Measurements from ENCODE around the gene GPR39.

Gene GPR39

GRCh38 chr2:132475615-132476014 is 59.0 kb downstream of the GPR39 start:
- ATAC-seq (replicated peaks) (no peak), DNase-seq (no peak)
- Mint-ChIP-seq H3K9me3 (peaks cover 9 to 19% of the 10 kb centered on the region in 2 donors), H3K27ac (no peak overlapping the region), H3K4me3 (no peak overlapping the region), H3K36me3 (no peaks in the 10 kb centered on the region), H3K4me1 (no peaks in the 10 kb centered on the region), H3K27me3 (no peaks in the 10 kb centered on the region)

GRCh38 chr2:132477436-132477835 is 60.8 kb downstream of the GPR39 start:
- no peaks in the 10 kb centered on the region for H3K4me1 Mint-ChIP-seq
- no peaks in the 10 kb centered on the region for H3K27me3 Mint-ChIP-seq
- no peaks in the 10 kb centered on the region for H3K36me3 Mint-ChIP-seq
- ATAC-seq (replicated peaks) (no peak), DNase-seq (no peak)
- H3K27ac Mint-ChIP-seq, result no peak overlapping the region
- peaks cover 6 to 15% of the 10 kb centered on the region in 2 donors for H3K9me3 Mint-ChIP-seq
- no peak overlapping the region for H3K4me3 Mint-ChIP-seq

GRCh38 chr2:132477962-132478361 is 61.4 kb downstream of the GPR39 start:
- Mint-ChIP-seq H3K27ac (no peak overlapping the region), H3K4me3 (no peak overlapping the region), H3K36me3 (no peaks in the 10 kb centered on the region), H3K27me3 (no peaks in the 10 kb centered on the region), H3K4me1 (no peaks in the 10 kb centered on the region), H3K9me3 (peaks cover 4 to 15% of the 10 kb centered on the region in 2 donors)
- ATAC-seq (replicated peaks), result no peak
- DNase-seq, result no peak

DNA sequence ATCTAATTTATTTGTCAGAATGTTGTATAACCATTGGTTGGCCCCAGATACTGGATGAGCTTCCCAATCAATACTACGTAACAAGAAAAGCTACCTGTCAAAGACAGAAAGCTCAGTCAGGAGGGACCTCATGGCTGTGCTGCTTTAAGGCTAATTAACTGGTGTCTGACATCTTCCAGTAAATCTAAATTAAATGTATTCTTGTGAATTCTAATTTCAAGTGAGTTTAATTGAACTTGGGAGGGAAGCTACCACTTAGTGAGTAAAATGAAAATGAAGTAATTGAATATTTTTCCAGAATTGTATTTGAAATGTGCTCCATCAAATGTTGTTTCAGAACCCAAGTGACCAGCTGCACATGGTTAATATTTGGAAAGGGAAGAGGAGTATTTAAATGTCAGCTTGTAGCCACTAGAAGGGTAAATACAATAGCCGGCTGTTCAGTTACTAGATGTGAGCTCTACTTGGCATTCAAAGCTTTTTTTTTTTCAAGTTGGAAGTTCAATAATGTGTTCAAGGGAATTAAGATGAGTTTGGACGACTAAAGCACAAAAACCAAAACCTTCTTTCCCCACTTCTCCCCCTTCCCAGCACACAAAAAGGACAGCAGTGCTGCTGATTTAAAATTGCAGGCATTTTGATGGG is 62.0 kb downstream of the GPR39 start:
- H3K4me3 Mint-ChIP-seq, result no peak overlapping the region
- H3K27me3 Mint-ChIP-seq, result no peaks in the 10 kb centered on the region
- ATAC-seq (replicated peaks) (no peak), DNase-seq (no peak)
- no peak overlapping the region for H3K27ac Mint-ChIP-seq
- no peaks in the 10 kb centered on the region for H3K36me3 Mint-ChIP-seq
- peaks cover 4 to 11% of the 10 kb centered on the region in 2 donors for H3K9me3 Mint-ChIP-seq
- H3K4me1 Mint-ChIP-seq, result no peaks in the 10 kb centered on the region

DNA sequence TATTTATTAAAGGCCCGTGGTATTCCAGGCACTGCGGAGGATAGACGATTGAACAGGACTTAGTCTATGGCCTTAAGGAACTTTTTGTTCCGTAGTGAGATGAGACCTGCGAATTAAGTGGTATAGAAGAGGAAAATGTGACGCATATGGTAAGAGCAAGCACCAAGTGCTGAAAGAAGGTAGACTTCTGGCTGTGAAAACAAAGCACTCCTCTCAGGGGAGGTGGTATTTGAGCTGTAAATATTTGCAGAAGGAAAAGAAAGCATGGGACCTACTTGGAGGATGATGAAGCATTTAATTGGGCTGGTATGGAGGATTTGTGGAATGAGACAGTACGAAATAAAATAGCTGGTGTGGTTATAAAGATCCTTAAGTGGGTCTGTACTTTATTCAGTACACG is 62.5 kb downstream of the GPR39 start:
- no peak overlapping the region for H3K27ac Mint-ChIP-seq
- no peaks in the 10 kb centered on the region for H3K4me1 Mint-ChIP-seq
- ATAC-seq (replicated peaks), result no peak
- no peaks in the 10 kb centered on the region for H3K27me3 Mint-ChIP-seq
- peaks cover 4 to 11% of the 10 kb centered on the region in 2 donors for H3K9me3 Mint-ChIP-seq
- no peaks in the 10 kb centered on the region for H3K36me3 Mint-ChIP-seq
- DNase-seq, result no peak
- H3K4me3 Mint-ChIP-seq, result no peak overlapping the region

DNA sequence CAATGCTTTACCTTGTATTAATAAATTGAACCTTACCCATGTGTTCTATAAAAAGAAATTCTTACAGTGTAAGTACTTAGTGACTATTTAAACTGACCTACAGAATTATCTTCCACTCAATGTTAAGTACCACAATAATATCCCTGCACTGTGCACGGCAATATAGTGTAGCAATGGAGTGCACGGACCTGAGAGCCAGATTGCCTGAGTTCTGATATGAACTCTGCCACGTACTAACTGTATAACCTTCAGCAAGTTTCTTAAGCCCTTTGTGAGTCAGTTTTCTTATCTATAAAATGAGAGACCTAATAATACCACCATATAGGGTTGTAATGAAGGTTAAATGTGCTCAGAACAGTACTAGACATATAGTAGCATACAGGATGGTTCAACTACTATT is 66.2 kb downstream of the GPR39 start:
- Mint-ChIP-seq H3K9me3 (peaks cover 1 to 7% of the 10 kb centered on the region in 2 donors), H3K27me3 (peaks cover 0 to 4% of the 10 kb centered on the region in 2 donors), H3K4me3 (no peak overlapping the region), H3K27ac (no peak overlapping the region), H3K4me1 (no peaks in the 10 kb centered on the region), H3K36me3 (no peaks in the 10 kb centered on the region)
- DNase-seq, result no peak
- no peak for ATAC-seq (replicated peaks)

- Mint-ChIP-seq H3K4me1 (no peaks in the 10 kb centered on the region), H3K36me3 (no peaks in the 10 kb centered on the region), H3K4me3 (no peak overlapping the region), H3K27me3 (peaks cover 8 to 13% of the 10 kb centered on the region in 2 donors), H3K27ac (no peak overlapping the region), H3K9me3 (peaks cover 1 to 5% of the 10 kb centered on the region in 2 donors)
- DNase-seq (no peak), ATAC-seq (replicated peaks) (no peak)
These were observed 67.5 kb downstream of the GPR39 start for GRCh38 chr2:132484144-132484543.

DNA sequence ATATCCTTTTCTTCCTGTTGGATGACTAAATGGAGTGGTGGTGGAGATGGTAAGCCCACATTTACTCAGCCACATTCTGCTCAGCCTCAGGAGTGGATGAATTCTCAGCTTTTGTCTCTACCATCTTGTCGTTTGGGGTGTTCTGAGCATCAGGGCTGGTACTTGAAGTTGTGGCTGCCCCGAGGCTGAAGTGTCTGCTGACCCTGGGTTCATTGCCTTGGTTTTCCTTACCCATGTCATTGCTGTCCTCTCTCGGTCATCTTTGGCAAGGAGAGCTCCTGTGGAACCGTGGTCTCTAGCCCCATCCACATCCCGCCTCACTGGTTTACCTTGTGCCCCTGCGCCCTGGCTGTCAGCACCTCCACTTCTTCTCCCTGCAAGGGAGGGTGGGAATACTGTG is 71.9 kb downstream of the GPR39 start:
- Mint-ChIP-seq H3K27me3 (peaks cover 12 to 17% of the 10 kb centered on the region in 2 donors), H3K36me3 (no peaks in the 10 kb centered on the region), H3K4me1 (no peaks in the 10 kb centered on the region), H3K9me3 (peaks cover 0 to 3% of the 10 kb centered on the region in 2 donors), H3K4me3 (no peak overlapping the region), H3K27ac (no peak overlapping the region)
- no peak for ATAC-seq (replicated peaks)
- DNase-seq, result no peak

DNA sequence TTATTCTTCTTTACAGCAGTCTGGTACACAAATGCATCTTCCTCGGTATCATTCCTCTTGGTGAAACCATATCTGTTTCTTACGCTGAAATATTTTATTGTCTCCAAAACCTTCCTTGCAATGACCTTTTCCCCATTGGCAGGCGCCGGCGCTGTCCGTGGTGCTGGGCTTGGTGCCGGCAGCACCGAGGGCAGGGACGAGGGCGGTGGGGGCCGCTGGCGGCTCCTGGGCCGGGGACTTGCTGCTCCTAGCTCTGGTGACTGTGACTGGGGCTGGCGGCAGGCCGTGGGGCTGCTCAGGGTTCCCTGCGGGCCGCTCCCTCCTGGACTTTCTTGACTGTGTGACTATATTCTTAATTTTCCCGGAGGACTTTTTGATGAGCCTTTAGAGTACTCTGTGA is 72.5 kb downstream of the GPR39 start:
- H3K9me3 Mint-ChIP-seq, result peaks cover 0 to 3% of the 10 kb centered on the region in 2 donors
- DNase-seq (no peak), ATAC-seq (replicated peaks) (no peak)
- no peak overlapping the region for H3K4me3 Mint-ChIP-seq
- peaks cover 12 to 17% of the 10 kb centered on the region in 2 donors for H3K27me3 Mint-ChIP-seq
- no peak overlapping the region for H3K27ac Mint-ChIP-seq
- H3K36me3 Mint-ChIP-seq, result no peaks in the 10 kb centered on the region
- H3K4me1 Mint-ChIP-seq, result no peaks in the 10 kb centered on the region

DNA sequence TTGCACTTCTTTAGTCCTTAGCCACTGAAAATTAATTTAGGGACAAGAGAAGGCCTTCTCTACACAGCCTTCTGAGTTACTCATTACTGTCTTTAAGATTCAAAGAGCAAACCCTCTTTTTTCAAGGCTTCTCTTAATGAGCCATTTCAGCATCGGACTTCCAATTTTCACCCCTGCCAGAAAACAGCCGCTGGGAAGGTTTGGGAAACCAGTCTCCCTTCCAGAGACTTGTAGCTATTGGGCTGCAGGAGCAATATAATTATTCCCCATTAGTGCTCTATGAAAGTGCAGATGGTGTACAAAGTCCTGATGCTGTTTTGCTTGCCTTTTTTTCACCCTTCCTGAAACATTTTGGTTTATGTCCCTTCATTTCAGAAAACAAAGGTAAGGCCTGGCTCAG is 79.3 kb downstream of the GPR39 start:
- H3K9me3 Mint-ChIP-seq, result peaks cover 5 to 6% of the 10 kb centered on the region in 2 donors
- DNase-seq (no peak), ATAC-seq (replicated peaks) (no peak)
- no peak overlapping the region for H3K27ac Mint-ChIP-seq
- H3K4me1 Mint-ChIP-seq, result no peaks in the 10 kb centered on the region
- H3K4me3 Mint-ChIP-seq, result no peak overlapping the region
- no peaks in the 10 kb centered on the region for H3K36me3 Mint-ChIP-seq
- H3K27me3 Mint-ChIP-seq, result no peaks in the 10 kb centered on the region

GRCh38 chr2:132496555-132496954 is 80.0 kb downstream of the GPR39 start:
- no peak overlapping the region for H3K27ac Mint-ChIP-seq
- no peaks in the 10 kb centered on the region for H3K4me1 Mint-ChIP-seq
- no peaks in the 10 kb centered on the region for H3K36me3 Mint-ChIP-seq
- peaks cover 5 to 9% of the 10 kb centered on the region in 2 donors for H3K9me3 Mint-ChIP-seq
- ATAC-seq (replicated peaks), result no peak
- H3K27me3 Mint-ChIP-seq, result no peaks in the 10 kb centered on the region
- no peak overlapping the region for H3K4me3 Mint-ChIP-seq
- DNase-seq, result no peak

DNA sequence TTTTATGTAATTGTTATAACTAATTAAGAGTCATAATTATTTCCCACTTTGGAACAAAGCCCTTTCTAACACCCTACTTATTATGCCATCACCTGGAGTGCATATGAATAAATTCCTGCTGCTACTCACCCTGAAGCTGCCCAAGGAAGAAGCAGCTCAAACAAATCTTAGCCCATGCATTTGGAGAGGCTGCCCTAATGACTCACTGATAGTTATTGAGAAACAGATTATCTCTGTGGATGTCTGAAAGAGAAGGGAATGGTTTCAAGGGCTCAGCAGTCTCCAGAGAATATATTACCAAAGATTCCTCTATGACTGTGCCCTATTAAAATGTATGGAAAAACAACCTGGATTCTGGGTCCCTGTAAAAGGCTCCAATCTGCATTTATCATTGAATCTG is 81.0 kb downstream of the GPR39 start:
- Mint-ChIP-seq H3K27me3 (no peaks in the 10 kb centered on the region), H3K36me3 (no peaks in the 10 kb centered on the region), H3K4me1 (no peaks in the 10 kb centered on the region), H3K27ac (no peak overlapping the region), H3K4me3 (no peak overlapping the region), H3K9me3 (peaks cover 7 to 12% of the 10 kb centered on the region in 2 donors)
- ATAC-seq (replicated peaks) (no peak), DNase-seq (no peak)

DNA sequence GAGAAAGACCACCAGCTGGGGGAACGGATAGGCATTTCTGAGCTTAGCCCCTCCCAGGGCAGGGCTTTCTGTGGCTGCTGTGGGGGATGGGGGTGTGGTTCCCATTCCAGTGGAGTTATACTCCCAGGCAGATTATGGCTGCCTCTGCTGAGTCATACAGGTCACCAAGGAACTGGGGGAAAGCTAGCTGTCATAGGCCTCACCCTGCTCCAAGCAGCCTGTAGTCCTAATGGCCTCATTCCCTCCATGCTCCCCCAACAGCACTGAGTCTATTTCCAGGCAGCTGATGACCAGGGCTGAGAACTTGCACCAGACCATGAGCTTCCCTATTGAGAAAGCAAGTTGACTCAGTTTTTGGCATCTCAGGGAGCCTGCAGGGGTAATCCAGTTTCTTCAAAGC is 87.1 kb downstream of the GPR39 start:
- Mint-ChIP-seq H3K9me3 (peaks cover 22 to 25% of the 10 kb centered on the region in 2 donors), H3K4me1 (no peaks in the 10 kb centered on the region), H3K36me3 (no peaks in the 10 kb centered on the region), H3K27me3 (no peaks in the 10 kb centered on the region), H3K27ac (no peak overlapping the region), H3K4me3 (no peak overlapping the region)
- ATAC-seq (replicated peaks) (no peak), DNase-seq (no peak)

GRCh38 chr2:132515010-132515409 is 98.4 kb downstream of the GPR39 start:
- Mint-ChIP-seq H3K4me3 (no peak overlapping the region), H3K27ac (no peak overlapping the region), H3K27me3 (no peaks in the 10 kb centered on the region), H3K4me1 (no peaks in the 10 kb centered on the region), H3K9me3 (peaks cover 0 to 3% of the 10 kb centered on the region in 2 donors), H3K36me3 (no peaks in the 10 kb centered on the region)
- DNase-seq (no peak), ATAC-seq (replicated peaks) (no peak)

DNA sequence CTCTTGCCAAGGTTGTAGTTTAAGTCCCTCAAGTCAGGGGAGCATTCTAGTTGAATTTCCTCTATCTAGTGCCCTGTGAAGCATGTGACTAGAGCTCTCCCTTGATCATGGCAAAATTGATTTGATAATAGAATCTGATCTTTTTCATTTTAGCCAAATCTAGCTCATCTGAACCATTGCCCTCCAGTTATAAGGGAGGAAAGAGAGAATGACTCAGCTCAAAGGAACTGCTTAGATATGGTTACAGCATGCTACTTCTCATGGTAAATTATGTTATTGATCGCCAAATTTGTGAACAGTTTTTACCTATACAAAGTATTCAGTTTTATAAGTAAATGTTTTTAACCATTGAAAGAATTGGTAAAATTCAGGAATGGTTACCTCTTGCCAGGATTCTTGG is 100.8 kb downstream of the GPR39 start:
- no peaks in the 10 kb centered on the region for H3K4me1 Mint-ChIP-seq
- H3K27me3 Mint-ChIP-seq, result no peaks in the 10 kb centered on the region
- peaks cover 0 to 2% of the 10 kb centered on the region in 2 donors for H3K9me3 Mint-ChIP-seq
- ATAC-seq (replicated peaks), result no peak
- no peak overlapping the region for H3K4me3 Mint-ChIP-seq
- DNase-seq, result no peak
- no peak overlapping the region for H3K27ac Mint-ChIP-seq
- no peaks in the 10 kb centered on the region for H3K36me3 Mint-ChIP-seq

GRCh38 chr2:132518302-132518701 is 101.7 kb downstream of the GPR39 start:
- H3K4me3 Mint-ChIP-seq, result no peak overlapping the region
- DNase-seq (no peak), ATAC-seq (replicated peaks) (no peak)
- H3K36me3 Mint-ChIP-seq, result no peaks in the 10 kb centered on the region
- H3K9me3 Mint-ChIP-seq, result peaks cover 0 to 2% of the 10 kb centered on the region in 2 donors
- H3K27me3 Mint-ChIP-seq, result no peaks in the 10 kb centered on the region
- no peaks in the 10 kb centered on the region for H3K4me1 Mint-ChIP-seq
- H3K27ac Mint-ChIP-seq, result no peak overlapping the region

Measured in stimulated activated naive B cell treated with anti-CD40 and anti-IgM and Interleukin-4, amounts not matched to agents 10 μg/mL and 1 μg/mL and 100 μg/mL, for 72 hours (primary cell).